K562 (cell line): ENCODE measurements around the gene FAM219B. TPM values are rescaled to one million over a fixed set of nuclear protein-coding genes. Genes with fewer than 3 reads are reported as not detected.

Experiments used
- ATF1 ChIP-seq, 2 experiments: fragments of 450-650 bp in 1 of 2; IDR thresholded peaks; 2 replicates each; pipeline ENCODE4 v1.6.1; 2016; ENCODE audit warnings: missing compliant biosample characterization in 1 of 2, missing genetic modification characterization in 1 of 2
- CLOCK ChIP-seq: fragments of 250-450 bp; sonication (Bioruptor Pico); IDR thresholded peaks from 2 replicates; pipeline ENCODE4 v1.4.0; 2020; ENCODE audit warnings: mild to moderate bottlenecking, moderate library complexity, borderline replicate concordance
- ELK1 ChIP-seq: sonication (generic); formaldehyde crosslinking; IDR thresholded peaks from 2 replicates; pipeline ENCODE4 v1.8.1; 2022; ENCODE audit warnings: missing genetic modification reagents
- FOXP1 ChIP-seq: sonication (generic); formaldehyde crosslinking; IDR thresholded peaks from 2 replicates; pipeline ENCODE4 v1.8.0; 2022; ENCODE audit warnings: mild to moderate bottlenecking, missing genetic modification reagents
- HMGN3 ChIP-seq: IDR thresholded peaks from 2 replicates; pipeline ENCODE4 v1.6.1; 2011; ENCODE audit warnings: borderline replicate concordance, low read depth, mild to moderate bottlenecking, mixed read lengths, low read length; ENCODE audit not compliant: insufficient read length; ENCODE audit errors: extremely low read depth
- NCOA1 ChIP-seq: fragments of 450-650 bp; IDR thresholded peaks from 2 replicates; pipeline ENCODE4 v1.6.1; 2016; ENCODE audit warnings: low read depth
- NKRF ChIP-seq: fragments of 450-650 bp; IDR thresholded peaks from 2 replicates; pipeline ENCODE4 v1.6.1; 2016; ENCODE audit warnings: borderline replicate concordance
- NONO ChIP-seq, 2 experiments: fragments of 200-400 bp in 1 of 2; fragments of 450-650 bp in 1 of 2; formaldehyde crosslinking in 1 of 2; IDR thresholded peaks; 2 replicates each; pipeline ENCODE4 v1.6.1; 2017; ENCODE audit warnings: low read depth in 2 of 2, mild to moderate bottlenecking in 2 of 2, moderate library complexity in 2 of 2, low read length in 1 of 2
- PKNOX1 ChIP-seq: fragments of 450-650 bp; IDR thresholded peaks from 2 replicates; pipeline ENCODE4 v1.6.1; 2016
- PML ChIP-seq: IDR thresholded peaks from 2 replicates; pipeline ENCODE4 v1.6.1; 2012; ENCODE audit warnings: low read length, inconsistent platforms
- SOX6 ChIP-seq: fragments of 450-650 bp; IDR thresholded peaks from 2 replicates; pipeline ENCODE4 v1.6.1; 2014; ENCODE audit warnings: mild to moderate bottlenecking
- SRF ChIP-seq, 2 experiments: fragments of 250-450, 450-650 bp in 1 of 2; sonication (Bioruptor Pico) in 1 of 2; sonication (generic) in 1 of 2; formaldehyde crosslinking; IDR thresholded peaks; 2 replicates each; pipeline versions ENCODE4 v1.5.0 to v1.5.1; 2020 to 2022; ENCODE audit warnings: mild to moderate bottlenecking in 1 of 2, missing genetic modification reagents in 1 of 2
- TBP ChIP-seq: optimal IDR thresholded peaks from 2 replicates; pipeline ENCODE3; 2011; ENCODE audit warnings: low read depth, low read length, improper control_type of control experiment
- YY1 ChIP-seq, 3 experiments: IDR thresholded peaks; 2 replicates each; pipeline ENCODE4 v1.6.1; 2011; ENCODE audit warnings: low read length in 2 of 3, mild to moderate bottlenecking in 2 of 3, moderate library complexity in 2 of 3, borderline replicate concordance in 1 of 3, control low read depth in 1 of 3, low read depth in 1 of 3; ENCODE audit not compliant: insufficient read depth in 3 of 3, insufficient replicate concordance in 2 of 3, control insufficient read depth in 1 of 3, insufficient read length in 1 of 3; ENCODE audit errors: extremely low read depth in 1 of 3
- ZBTB2 ChIP-seq: fragments of 450-650 bp; IDR thresholded peaks from 2 replicates; pipeline ENCODE4 v1.6.1; 2016; ENCODE audit warnings: antibody characterized with exemption
- ZNF444 ChIP-seq: fragments of 250-450 bp; sonication (Bioruptor Pico); IDR thresholded peaks from 2 replicates; pipeline ENCODE4 v1.4.0; 2020; ENCODE audit warnings: mild to moderate bottlenecking, moderate library complexity
- polyA plus RNA-seq, 8 experiments: library from polyadenylated mRNA; depleted of rRNA in 4 of 8; stranded (reverse) in 5 of 8; unstranded in 3 of 8; fragments of >200 nt; fragmentation: Nextera tagmentation in 2 of 8; fragmentation: Illumina TruSeq in 1 of 8; extraction: Ambion mirVana in 2 of 8; extraction: Trizol in 1 of 8; gene quantifications; 2 replicates each; pipeline versions ENCODE4 v1.2.1 to v1.2.3, GENCODE V29; 2011 to 2014; ENCODE audit warnings: inconsistent platforms in 1 of 8, missing spikeins in 1 of 8
- total RNA-seq, 7 experiments: library from RNA; depleted of rRNA in 6 of 7; stranded (reverse); fragments of >200 nt in 6 of 7; fragmentation: Illumina TruSeq in 2 of 7; extraction: Trizol in 2 of 7; gene quantifications; 2 replicates each; pipeline versions ENCODE4 v1.2.1 to v1.2.3, GENCODE V29; 2011 to 2021; ENCODE audit warnings: low replicate concordance in 1 of 7

FAM219B gene
- total and polyA plus RNA-seq, 9 of the 15 experiments (the other 6 are each of a cell fraction or from before 2014, with no cell fraction given): 6.8 to 50.4 (median 29.4) TPM

- TF ChIP-seq ZBTB2 (peak; percentile 92), YY1 (IDR thresholded peaks at IDR 0.05; ENCODE audit: borderline replicate concordance in 1 of 3, control insufficient read depth in 1 of 3, extremely low read depth in 1 of 3, insufficient read depth in 3 of 3, insufficient read length in 1 of 3, insufficient replicate concordance in 2 of 3, low read depth in 1 of 3, low read length in 2 of 3) (peak; percentile 71 to 96 (median 94)), PKNOX1 (peak; percentile 20; the same call in 1 of the 2 replicates), ELK1 (CRISPR knock-in tag) (no peak), NONO (IDR thresholded peaks at IDR 0.05; ENCODE audit: low read depth in 2 of 2, low read length in 1 of 2) (peak; percentile 59 to 88; a peak in 3 of 4 replicates), SOX6 (0 out of 2 replicates have a peak, but pooled peaks have one; percentile 31), HMGN3 (peak; percentile 85), NKRF (peak; percentile 68; the same call in 1 of the 2 replicates), TBP (peak; percentile 85), CLOCK (no peak), ZNF444 (CRISPR knock-in tag) (no peak), ATF1 (CRISPR knock-in tag; IDR thresholded peaks at IDR 0.05) (no peak), ATF1 (tag; IDR thresholded peaks at IDR 0.05) (peak; percentile 76; the same call in 1 of the 2 replicates), PML (peak; percentile 59), NCOA1 (peak; percentile 23; the same call in 1 of the 2 replicates), SRF (CRISPR knock-in tag; IDR thresholded peaks at IDR 0.05) (0 out of 4 replicates have a peak, but pooled peaks of 1 of the 2 experiments have one; percentile 28), FOXP1 (CRISPR knock-in tag) (peak; percentile 77)
Measured at GRCh38 chr15:74906450-74907162, at the start of gene FAM219B (continued).
